HepG2 (cell line): ENCODE results near the gene ADAT3. TPM values are rescaled to one million over a fixed set of nuclear protein-coding genes. Genes with fewer than 3 reads are reported as not detected.

Experiments
- BHLHE40 ChIP-seq: IDR thresholded peaks from 2 replicates; pipeline ENCODE4 v1.6.1; 2011; ENCODE audit warnings: low read length, improper control_type of control experiment
- CREM ChIP-seq, 2 experiments: sonication (generic) in 1 of 2; formaldehyde crosslinking in 1 of 2; IDR thresholded peaks; 2 replicates each; pipeline versions ENCODE4 v1.4.0 to v1.6.1; 2016 to 2020; ENCODE audit warnings: antibody characterized with exemption in 1 of 2, mild to moderate bottlenecking in 1 of 2, missing genetic modification reagents in 1 of 2
- DNMT3B ChIP-seq: conservative IDR thresholded peaks from 2 replicates; pipeline ENCODE4 v1.6.1; 2016; ENCODE audit warnings: missing biosample characterization, control low read depth
- FOXA3 ChIP-seq: IDR thresholded peaks from 2 replicates; pipeline ENCODE4 v1.6.1; 2016; ENCODE audit warnings: missing genetic modification reagents, missing compliant biosample characterization
- HOXA3 ChIP-seq: sonication (generic); formaldehyde crosslinking; IDR thresholded peaks from 2 replicates; pipeline ENCODE4 v1.5.0; 2020; ENCODE audit warnings: missing genetic modification reagents
- JUN ChIP-seq: sonication (generic); formaldehyde crosslinking; IDR thresholded peaks from 2 replicates; pipeline ENCODE4 v1.4.0; 2020; ENCODE audit warnings: mild to moderate bottlenecking, missing genetic modification reagents
- MYNN ChIP-seq: sonication (generic); formaldehyde crosslinking; IDR thresholded peaks from 2 replicates; pipeline ENCODE4 v1.4.0; 2020; ENCODE audit warnings: mild to moderate bottlenecking, low read depth, missing genetic modification reagents
- NCOA1 ChIP-seq: sonication (generic); formaldehyde crosslinking; IDR thresholded peaks from 2 replicates; pipeline ENCODE4 v1.9.0; 2021; ENCODE audit warnings: missing genetic modification reagents
- NCOA5 ChIP-seq: sonication (generic); formaldehyde crosslinking; IDR thresholded peaks from 2 replicates; pipeline ENCODE4 v1.4.0; 2020; ENCODE audit warnings: missing genetic modification reagents
- NFRKB ChIP-seq: fragments of 450-650 bp; IDR thresholded peaks from 2 replicates; pipeline ENCODE4 v1.6.1; 2017
- RFX3 ChIP-seq: IDR thresholded peaks from 2 replicates; pipeline ENCODE4 v1.6.1; 2016; ENCODE audit warnings: missing biosample characterization, missing genetic modification reagents
- SETDB1 ChIP-seq: sonication (generic); formaldehyde crosslinking; IDR thresholded peaks from 2 replicates; pipeline ENCODE4 v1.5.1; 2020; ENCODE audit warnings: missing genetic modification reagents, mild to moderate bottlenecking, borderline replicate concordance
- SOX6 ChIP-seq, 2 experiments: fragments of 450-650 bp in 1 of 2; sonication (generic) in 1 of 2; formaldehyde crosslinking in 1 of 2; IDR thresholded peaks; 2 replicates each; pipeline versions ENCODE4 v1.4.0 to v1.6.1; 2017 to 2020; ENCODE audit warnings: antibody characterized with exemption in 1 of 2, mild to moderate bottlenecking in 1 of 2, missing genetic modification reagents in 1 of 2
- TAF1 ChIP-seq: sonication (generic); formaldehyde crosslinking; IDR thresholded peaks from 2 replicates; pipeline ENCODE4 v1.4.0; 2020; ENCODE audit warnings: missing genetic modification reagents
- YY1 ChIP-seq: IDR thresholded peaks from 2 replicates; pipeline ENCODE4 v1.6.1; 2011; ENCODE audit warnings: low read length, low read depth, moderate library complexity, mild to moderate bottlenecking; ENCODE audit not compliant: insufficient read depth, insufficient replicate concordance
- ZHX1 ChIP-seq: sonication (generic); formaldehyde crosslinking; IDR thresholded peaks from 2 replicates; pipeline ENCODE4 v1.8.1; 2022; ENCODE audit warnings: low read depth, mild to moderate bottlenecking, missing genetic modification reagents
- ZNF607 ChIP-seq: sonication (generic); formaldehyde crosslinking; IDR thresholded peaks from 2 replicates; pipeline ENCODE4 v1.5.1; 2020; ENCODE audit warnings: missing genetic modification reagents, mild to moderate bottlenecking, borderline replicate concordance
- polyA plus RNA-seq, 8 experiments: library from polyadenylated mRNA; depleted of rRNA in 3 of 8; stranded (reverse) in 7 of 8; unstranded in 1 of 8; fragments of >200 nt; fragmentation: Illumina TruSeq in 4 of 8; extraction: Trizol in 4 of 8; gene quantifications; 2 replicates each; pipeline versions ENCODE4 v1.2.1 to v1.2.3, GENCODE V29; 2011 to 2016; ENCODE audit warnings: low read depth in 4 of 8, missing spikeins in 1 of 8, mixed read lengths in 1 of 8; ENCODE audit not compliant: insufficient read depth in 1 of 8
- total RNA-seq, 5 experiments: library from RNA; depleted of rRNA; stranded (reverse); fragments of >200 nt; fragmentation: Illumina TruSeq; extraction: Trizol; gene quantifications; 2 replicates each; pipeline ENCODE4 v1.2.3, GENCODE V29; 2016; ENCODE audit warnings: low read depth in 1 of 5
- TF ChIP-seq, protein P1 (sequence below): sonication (generic); formaldehyde crosslinking; conservative IDR thresholded peaks from 2 replicates; pipeline ENCODE4 v1.4.0; 2020; ENCODE audit warnings: mild to moderate bottlenecking, missing genetic modification reagents, moderate library complexity
- TF ChIP-seq, protein P2 (sequence below): sonication (generic); formaldehyde crosslinking; IDR thresholded peaks from 2 replicates; pipeline ENCODE4 v1.8.1; 2022; ENCODE audit warnings: mild to moderate bottlenecking, missing genetic modification reagents

The ADAT3 gene
- total and polyA plus RNA-seq, 2 of the 13 experiments (the other 11 are each of a cell fraction or from before 2014, with no cell fraction given), result 0.95 to 3.5 TPM

GRCh38 chr19:1935484-1936208 lies 30.4 kb downstream of the ADAT3 start (continued):
- TF ChIP-seq CREM (IDR thresholded peaks at IDR 0.05) (0 out of 2 replicates have a peak, but pooled peaks have one; percentile 12), CREM (CRISPR knock-in tag; IDR thresholded peaks at IDR 0.05) (no peak), RFX3 (CRISPR knock-in tag) (no peak), MYNN (CRISPR knock-in tag) (peak; percentile 7; the same call in 1 of the 2 replicates), NCOA1 (CRISPR knock-in tag) (no peak), TAF1 (peak; percentile 15), NFRKB (no peak), FOXA3 (CRISPR knock-in tag) (peak; percentile 21; the same call in 1 of the 2 replicates), ZHX1 (no peak), ZNF607 (CRISPR knock-in tag) (0 out of 2 replicates have a peak, but pooled peaks have one; percentile 22), BHLHE40 (0 out of 2 replicates have a peak, but pooled peaks have one; percentile 5), NCOA5 (CRISPR knock-in tag) (no peak), SETDB1 (CRISPR knock-in tag) (peak; percentile 76), YY1 (no peak), JUN (CRISPR knock-in tag) (no peak), DNMT3B (CRISPR knock-in tag) (no peak), SOX6 (IDR thresholded peaks at IDR 0.05) (no peak), SOX6 (CRISPR knock-in tag; IDR thresholded peaks at IDR 0.05) (peak; percentile 66), HOXA3 (CRISPR knock-in tag) (peak; percentile 50)
- TF ChIP-seq, protein P1, sequence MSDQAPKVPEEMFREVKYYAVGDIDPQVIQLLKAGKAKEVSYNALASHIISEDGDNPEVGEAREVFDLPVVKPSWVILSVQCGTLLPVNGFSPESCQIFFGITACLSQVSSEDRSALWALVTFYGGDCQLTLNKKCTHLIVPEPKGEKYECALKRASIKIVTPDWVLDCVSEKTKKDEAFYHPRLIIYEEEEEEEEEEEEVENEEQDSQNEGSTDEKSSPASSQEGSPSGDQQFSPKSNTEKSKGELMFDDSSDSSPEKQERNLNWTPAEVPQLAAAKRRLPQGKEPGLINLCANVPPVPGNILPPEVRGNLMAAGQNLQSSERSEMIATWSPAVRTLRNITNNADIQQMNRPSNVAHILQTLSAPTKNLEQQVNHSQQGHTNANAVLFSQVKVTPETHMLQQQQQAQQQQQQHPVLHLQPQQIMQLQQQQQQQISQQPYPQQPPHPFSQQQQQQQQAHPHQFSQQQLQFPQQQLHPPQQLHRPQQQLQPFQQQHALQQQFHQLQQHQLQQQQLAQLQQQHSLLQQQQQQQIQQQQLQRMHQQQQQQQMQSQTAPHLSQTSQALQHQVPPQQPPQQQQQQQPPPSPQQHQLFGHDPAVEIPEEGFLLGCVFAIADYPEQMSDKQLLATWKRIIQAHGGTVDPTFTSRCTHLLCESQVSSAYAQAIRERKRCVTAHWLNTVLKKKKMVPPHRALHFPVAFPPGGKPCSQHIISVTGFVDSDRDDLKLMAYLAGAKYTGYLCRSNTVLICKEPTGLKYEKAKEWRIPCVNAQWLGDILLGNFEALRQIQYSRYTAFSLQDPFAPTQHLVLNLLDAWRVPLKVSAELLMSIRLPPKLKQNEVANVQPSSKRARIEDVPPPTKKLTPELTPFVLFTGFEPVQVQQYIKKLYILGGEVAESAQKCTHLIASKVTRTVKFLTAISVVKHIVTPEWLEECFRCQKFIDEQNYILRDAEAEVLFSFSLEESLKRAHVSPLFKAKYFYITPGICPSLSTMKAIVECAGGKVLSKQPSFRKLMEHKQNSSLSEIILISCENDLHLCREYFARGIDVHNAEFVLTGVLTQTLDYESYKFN (CRISPR knock-in tag), result peak; percentile 28; the same call in 1 of the 2 replicates
- TF ChIP-seq, protein P2, sequence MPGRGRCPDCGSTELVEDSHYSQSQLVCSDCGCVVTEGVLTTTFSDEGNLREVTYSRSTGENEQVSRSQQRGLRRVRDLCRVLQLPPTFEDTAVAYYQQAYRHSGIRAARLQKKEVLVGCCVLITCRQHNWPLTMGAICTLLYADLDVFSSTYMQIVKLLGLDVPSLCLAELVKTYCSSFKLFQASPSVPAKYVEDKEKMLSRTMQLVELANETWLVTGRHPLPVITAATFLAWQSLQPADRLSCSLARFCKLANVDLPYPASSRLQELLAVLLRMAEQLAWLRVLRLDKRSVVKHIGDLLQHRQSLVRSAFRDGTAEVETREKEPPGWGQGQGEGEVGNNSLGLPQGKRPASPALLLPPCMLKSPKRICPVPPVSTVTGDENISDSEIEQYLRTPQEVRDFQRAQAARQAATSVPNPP (CRISPR knock-in tag), result no peak
